ENCODE results near the gene BTBD17. TPM values are rescaled to one million over a fixed set of nuclear protein-coding genes. Genes with fewer than 3 reads are reported as not detected.

The BTBD17 gene, protein sequence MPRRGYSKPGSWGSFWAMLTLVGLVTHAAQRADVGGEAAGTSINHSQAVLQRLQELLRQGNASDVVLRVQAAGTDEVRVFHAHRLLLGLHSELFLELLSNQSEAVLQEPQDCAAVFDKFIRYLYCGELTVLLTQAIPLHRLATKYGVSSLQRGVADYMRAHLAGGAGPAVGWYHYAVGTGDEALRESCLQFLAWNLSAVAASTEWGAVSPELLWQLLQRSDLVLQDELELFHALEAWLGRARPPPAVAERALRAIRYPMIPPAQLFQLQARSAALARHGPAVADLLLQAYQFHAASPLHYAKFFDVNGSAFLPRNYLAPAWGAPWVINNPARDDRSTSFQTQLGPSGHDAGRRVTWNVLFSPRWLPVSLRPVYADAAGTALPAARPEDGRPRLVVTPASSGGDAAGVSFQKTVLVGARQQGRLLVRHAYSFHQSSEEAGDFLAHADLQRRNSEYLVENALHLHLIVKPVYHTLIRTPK
- not detected in 2 replicates for total RNA-seq

DNA sequence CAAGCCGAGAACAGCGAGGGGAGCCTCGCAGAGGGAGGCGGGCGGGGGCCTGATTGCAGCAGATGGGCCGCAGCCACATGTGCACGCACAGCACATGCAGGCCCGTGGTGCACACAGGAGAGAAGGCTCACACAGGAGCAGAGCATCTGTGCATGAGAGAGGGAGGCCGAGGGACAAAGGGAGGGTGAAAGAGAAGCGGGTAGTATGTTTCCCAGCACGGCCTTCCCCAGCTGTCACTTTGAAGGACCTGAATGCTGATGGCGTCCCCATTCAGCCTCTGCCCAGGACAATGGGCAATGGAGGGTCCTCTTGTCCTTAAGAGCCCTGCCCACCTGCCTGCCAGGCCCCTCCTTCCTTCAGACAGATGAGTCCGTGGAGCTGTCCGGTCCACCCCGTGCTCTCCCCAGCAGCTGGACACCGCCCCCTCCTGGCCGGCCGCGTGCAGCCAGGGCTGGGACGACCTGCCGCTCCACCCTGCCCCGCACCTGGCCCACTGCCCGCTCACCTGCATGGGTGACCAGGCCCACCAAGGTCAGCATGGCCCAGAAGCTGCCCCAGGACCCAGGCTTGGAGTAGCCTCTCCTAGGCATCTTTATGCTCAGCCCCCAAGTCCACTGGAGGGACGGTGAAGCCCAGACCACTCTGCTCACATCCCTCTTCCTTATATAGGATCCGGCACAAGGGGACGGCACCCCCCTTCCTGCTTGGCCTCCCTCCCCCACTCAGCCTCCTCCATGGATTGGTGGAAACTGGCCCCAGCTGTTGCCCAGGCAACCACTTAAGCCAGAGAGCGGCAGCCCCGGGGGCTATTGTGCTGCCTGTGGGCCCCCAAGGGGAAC is at the start of gene BTBD17:
Gene BTBD17 (minus strand): TSS at position 639 of the 839 bp plus-strand sequence. CDS start 49 bp downstream, at position 590.

DNA sequence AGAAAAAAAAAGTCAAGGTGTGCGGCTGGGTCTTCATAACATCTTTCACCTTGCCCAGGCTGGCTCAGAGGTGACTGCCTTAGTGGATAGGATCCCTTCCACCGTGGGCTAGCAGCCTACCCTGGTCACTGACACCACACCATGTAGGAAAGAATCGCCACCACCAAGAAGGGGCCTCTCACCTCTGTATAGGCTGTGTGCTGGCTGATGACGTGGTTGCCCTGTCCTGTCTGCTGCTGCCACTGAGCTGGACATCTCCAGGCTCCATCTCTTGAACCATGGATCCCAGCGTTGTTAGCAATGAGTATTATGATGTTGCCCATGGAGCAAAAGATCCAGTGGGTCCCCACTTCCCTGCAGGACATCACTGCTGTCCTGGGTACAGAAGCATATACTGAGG is 5.5 kb upstream of the BTBD17 start, which contains the start of gene GPR142:
Gene GPR142 (plus strand): TSS at position 301 of the 400 bp plus-strand sequence. CDS start 2,035 bp downstream, outside the sequence.

DNA sequence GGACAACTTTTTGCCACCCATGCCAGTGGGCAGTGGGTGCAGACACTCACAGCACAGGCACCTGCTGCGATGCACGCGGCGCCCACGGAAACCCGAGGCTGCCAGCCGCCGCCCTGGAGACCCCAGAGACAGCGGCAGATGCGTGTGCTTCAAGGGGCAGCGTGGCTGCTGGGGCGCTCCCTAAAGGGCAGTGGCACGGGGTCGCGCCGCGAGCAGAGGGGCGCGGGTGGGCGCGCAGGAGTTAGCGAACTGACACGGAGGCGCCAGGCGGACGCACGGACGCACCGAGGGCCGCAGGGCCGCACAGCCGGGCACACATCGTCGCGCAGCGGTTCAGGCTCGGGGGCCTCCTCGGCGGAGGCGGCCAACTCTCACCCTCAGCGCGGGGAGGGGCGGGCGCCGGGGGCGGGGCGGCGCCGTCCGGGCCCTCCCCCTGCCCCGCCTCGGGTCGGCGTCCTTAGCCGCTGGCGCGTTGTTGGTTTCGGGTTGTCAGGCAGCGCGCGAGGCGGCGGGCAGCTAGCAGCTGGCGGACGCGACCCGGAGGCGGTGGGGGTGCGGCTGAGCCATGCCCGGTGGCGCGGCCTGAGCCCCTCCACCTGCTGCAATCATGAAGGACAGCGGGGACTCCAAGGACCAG is 35.8 kb downstream of the BTBD17 start, which contains the start of gene KIF19:
Gene KIF19 (plus strand): TSS at position 484 of the 637 bp plus-strand sequence. CDS start 124 bp downstream, at position 608.

Other genes with a start within 250 kb of the BTBD17 start
- 3,252 and 6,020 TPM in 2 replicates for gene RPL38, start 158.2 kb downstream of the BTBD17 start, total RNA-seq
- 5.2 and 5.7 TPM in 2 replicates for gene TTYH2, start 148.3 kb downstream of the BTBD17 start, total RNA-seq
- not detected in 2 replicates for gene DNAI2, start 87.6 kb downstream of the BTBD17 start, total RNA-seq
- gene KIF19, start 35.6 kb downstream of the BTBD17 start, total RNA-seq: not detected in 2 replicates
- gene GPR142, start 5.6 kb upstream of the BTBD17 start, total RNA-seq: 0.16 TPM in 1 of 2 replicates, not detected in the other
- gene GPRC5C, start 70.2 kb upstream of the BTBD17 start, total RNA-seq: 0.52 and 1.1 TPM in 2 replicates
- not detected in 2 replicates for gene CD300A, start 104.8 kb upstream of the BTBD17 start, total RNA-seq
- not detected in 2 replicates for gene CD300LB, start 169.6 kb upstream of the BTBD17 start, total RNA-seq
- not detected in 2 replicates for gene CD300C, start 184.2 kb upstream of the BTBD17 start, total RNA-seq
- not detected in 2 replicates for gene CD300H, start 205.6 kb upstream of the BTBD17 start, total RNA-seq
- gene CD300LD, start 230.4 kb upstream of the BTBD17 start, total RNA-seq: not detected in 2 replicates